DOHH2 (cell line): ENCODE data around the gene ABCF2.

Experiments used
- EZH2phosphoT487 ChIP-seq: fragments of 200-600 bp; sonication (generic); IDR thresholded peaks from 2 replicates; pipeline ENCODE4 v1.6.1; 2017; ENCODE audit warnings: borderline replicate concordance, mild to moderate bottlenecking, antibody characterized with exemption, low read length, moderate library complexity, mixed read lengths
- TF ChIP-seq, protein P1 (sequence below): fragments of 200-600 bp; sonication (generic); IDR thresholded peaks from one replicate; pipeline ENCODE4 v1.5.1; 2014; ENCODE audit warnings: antibody characterized with exemption, mild to moderate bottlenecking, low read depth, low read length; ENCODE audit not compliant: poor library complexity, severe bottlenecking

DNA sequence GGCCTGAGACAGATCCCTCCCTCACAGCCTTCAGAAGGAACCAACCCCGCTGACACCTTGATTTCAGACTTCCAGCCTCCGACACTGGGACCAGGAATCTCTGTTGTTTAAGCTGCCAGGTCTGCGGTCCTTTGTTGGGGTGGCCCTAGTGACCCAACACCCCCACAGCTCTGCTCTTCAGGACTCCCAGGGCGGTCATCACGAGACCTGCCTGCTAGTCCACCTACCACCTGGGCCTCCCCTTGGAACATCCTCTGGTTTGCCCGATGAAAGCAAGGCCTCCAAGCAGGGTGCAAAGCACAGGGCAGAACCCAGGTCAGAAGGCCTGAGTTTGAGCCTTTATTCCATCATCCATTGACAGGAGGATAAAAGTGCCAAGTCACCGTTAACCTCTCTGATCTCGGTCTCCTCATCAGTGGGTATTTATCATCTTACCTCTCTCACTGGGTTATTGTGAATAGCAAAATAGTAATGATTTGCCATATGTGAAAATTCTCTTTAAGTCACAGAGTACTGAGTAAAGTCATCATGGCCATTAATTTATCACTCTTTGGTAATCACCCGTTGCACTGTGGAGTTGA, 38.4 kb upstream of the ABCF2 start:
- TF ChIP-seq, protein P1, sequence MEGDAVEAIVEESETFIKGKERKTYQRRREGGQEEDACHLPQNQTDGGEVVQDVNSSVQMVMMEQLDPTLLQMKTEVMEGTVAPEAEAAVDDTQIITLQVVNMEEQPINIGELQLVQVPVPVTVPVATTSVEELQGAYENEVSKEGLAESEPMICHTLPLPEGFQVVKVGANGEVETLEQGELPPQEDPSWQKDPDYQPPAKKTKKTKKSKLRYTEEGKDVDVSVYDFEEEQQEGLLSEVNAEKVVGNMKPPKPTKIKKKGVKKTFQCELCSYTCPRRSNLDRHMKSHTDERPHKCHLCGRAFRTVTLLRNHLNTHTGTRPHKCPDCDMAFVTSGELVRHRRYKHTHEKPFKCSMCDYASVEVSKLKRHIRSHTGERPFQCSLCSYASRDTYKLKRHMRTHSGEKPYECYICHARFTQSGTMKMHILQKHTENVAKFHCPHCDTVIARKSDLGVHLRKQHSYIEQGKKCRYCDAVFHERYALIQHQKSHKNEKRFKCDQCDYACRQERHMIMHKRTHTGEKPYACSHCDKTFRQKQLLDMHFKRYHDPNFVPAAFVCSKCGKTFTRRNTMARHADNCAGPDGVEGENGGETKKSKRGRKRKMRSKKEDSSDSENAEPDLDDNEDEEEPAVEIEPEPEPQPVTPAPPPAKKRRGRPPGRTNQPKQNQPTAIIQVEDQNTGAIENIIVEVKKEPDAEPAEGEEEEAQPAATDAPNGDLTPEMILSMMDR, result no peak
- TF ChIP-seq EZH2phosphoT487, result no peak
